Measurements from ENCODE around the gene ME2.
"Not testable (repeated sequence)": the region's sequence is repeated elsewhere in the genome, so short reads cannot be mapped to it uniquely, and the experiment has no call there.

The ME2 gene

DNA sequence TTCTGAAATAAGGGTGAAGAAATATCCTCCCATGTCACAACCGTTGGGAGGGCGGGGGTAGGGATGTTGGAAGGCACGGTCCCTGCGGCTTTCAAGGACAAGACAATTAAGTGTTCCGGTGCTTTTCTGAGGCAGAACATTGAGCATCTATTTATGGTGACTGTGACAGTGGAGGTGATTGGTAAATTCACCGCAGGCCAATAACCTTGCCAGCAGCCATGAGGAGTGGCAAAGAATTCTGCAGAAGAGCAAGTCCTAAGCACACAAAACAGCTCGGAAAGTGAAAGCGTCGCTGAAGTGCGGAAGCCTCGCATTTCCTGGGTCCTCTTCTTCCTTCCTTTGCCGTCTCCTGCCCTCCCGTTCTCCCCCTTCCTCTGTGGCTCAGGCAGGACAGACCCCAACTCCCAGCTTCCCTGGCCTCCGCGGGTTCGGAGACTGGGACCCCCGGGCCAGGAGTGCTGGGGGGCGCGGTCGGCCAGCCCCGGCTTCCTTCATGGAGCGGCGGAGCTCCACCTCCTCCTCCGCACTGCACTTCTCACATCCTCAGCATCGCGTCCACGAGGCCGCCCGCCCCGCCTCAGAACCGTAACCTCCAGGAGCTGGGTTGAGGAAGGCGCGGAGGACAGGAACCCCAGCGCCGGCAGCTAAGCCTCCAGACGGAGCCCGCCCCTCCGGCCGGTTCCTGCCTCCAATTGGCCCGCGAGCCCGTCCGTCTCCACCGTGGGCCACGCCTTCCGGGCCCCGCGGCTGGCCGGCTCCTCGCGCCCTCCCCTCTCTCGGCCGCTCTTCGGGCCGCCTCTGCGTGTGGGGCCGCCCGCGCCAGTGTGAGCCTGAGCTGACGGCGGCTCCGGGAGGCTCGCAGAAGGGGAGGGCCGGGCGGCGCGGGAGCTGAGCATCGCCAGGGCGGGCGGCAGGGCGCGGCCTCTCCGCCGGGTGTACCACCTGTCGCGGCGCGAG lies at the start of gene ME2:
Gene ME2, plus strand, starts transcription at position 774 of the 957 bp plus-strand sequence. CDS start 16,703 bp downstream, outside the sequence.
- Histone ChIP-seq H3K9me3 (ENCODE audit: low read length) (no peaks in the 10 kb centered on the region), H3K9ac (ENCODE audit: low read length) (peak within 1 kb of the TSS; percentile 76), H3K27ac (ENCODE audit: low read depth, low read length) (peak within 1 kb of the TSS; percentile 91), H3K36me3 (ENCODE audit: insufficient read depth, low read length) (no peaks in the 10 kb centered on the region), H3K4me3 (ENCODE audit: low read depth in 1 of 2, low read length in 2 of 2) (peak within 1 kb of the TSS; percentile 76 to 91), H3K4me1 (ENCODE audit: insufficient read depth, low read length) (peaks cover 7% of the 10 kb centered on the region), H3K27me3 (ENCODE audit: control insufficient read depth in 1 of 2, insufficient read depth in 2 of 2, low read length in 2 of 2) (no peaks in the 10 kb centered on the region)

DNA sequence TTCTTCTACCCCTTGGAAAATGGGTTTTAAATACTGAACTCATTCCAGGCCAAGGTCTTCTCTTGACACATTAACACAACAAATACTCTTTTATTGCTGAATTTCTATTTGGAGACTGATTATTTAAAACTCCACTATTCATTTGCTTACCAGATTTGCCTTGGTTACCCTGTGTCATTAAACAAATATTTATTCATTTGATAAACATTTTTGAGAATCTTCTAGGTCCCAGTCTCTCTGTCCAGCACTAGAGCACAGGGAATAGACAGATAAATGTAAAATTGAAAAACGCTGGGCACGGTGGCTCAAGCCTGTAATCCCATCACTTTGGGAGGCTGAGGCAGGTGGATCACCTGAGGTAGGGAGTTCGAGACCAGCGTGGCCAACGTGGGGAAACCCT lies 49.3 kb upstream of the ME2 start:
- H3K4me1 ChIP-seq (ENCODE audit: insufficient read depth, low read length) = peaks cover 3% of the 10 kb centered on the region
- no peaks in the 10 kb centered on the region for H3K9me3 ChIP-seq (ENCODE audit: low read length)
- no peaks in the 10 kb centered on the region for H3K36me3 ChIP-seq (ENCODE audit: insufficient read depth, low read length)
- H3K27me3 ChIP-seq (ENCODE audit: control insufficient read depth in 1 of 2, insufficient read depth in 2 of 2, low read length in 2 of 2) = no peaks in the 10 kb centered on the region
- no peak overlapping the region for H3K9ac ChIP-seq (ENCODE audit: low read length)
- no peak overlapping the region for H3K27ac ChIP-seq (ENCODE audit: low read depth, low read length)
- no peak overlapping the region for H3K4me3 ChIP-seq (ENCODE audit: low read depth in 1 of 2, low read length in 2 of 2)

- Histone ChIP-seq H3K4me3 (ENCODE audit: low read depth in 1 of 2, low read length in 2 of 2) (no peak overlapping the region), H3K27me3 (ENCODE audit: control insufficient read depth in 1 of 2, insufficient read depth in 2 of 2, low read length in 2 of 2) (no peaks in the 10 kb centered on the region), H3K36me3 (ENCODE audit: insufficient read depth, low read length) (no peaks in the 10 kb centered on the region), H3K9me3 (ENCODE audit: low read length) (no peaks in the 10 kb centered on the region), H3K9ac (ENCODE audit: low read length) (no peak overlapping the region), H3K27ac (ENCODE audit: low read depth, low read length) (no peak overlapping the region), H3K4me1 (ENCODE audit: insufficient read depth, low read length) (peaks cover 3% of the 10 kb centered on the region)
Observed at GRCh38 chr18:50830544-50830943, 48.4 kb upstream of the ME2 start.

DNA sequence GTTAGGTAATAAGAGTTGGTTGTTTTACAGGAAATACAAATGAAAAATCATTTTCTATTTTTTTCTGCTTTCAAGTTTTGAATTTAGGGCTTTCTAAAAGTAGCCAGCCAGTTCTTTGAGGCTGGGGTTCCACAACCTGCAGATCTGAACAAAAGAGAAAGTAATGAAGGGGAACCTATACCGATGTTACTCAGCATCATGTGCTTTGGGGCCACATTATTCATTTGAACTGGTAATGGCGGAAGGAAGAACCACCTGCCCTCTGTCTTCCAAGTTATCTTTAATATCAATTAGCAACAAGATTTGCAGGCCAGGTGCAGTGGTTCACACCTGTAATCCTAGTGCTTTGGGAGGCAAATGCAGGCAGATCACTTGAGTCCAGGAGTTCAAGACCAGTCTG lies 46.2 kb upstream of the ME2 start:
- peaks cover 3% of the 10 kb centered on the region for H3K4me1 ChIP-seq (ENCODE audit: insufficient read depth, low read length)
- no peak overlapping the region for H3K4me3 ChIP-seq (ENCODE audit: low read depth in 1 of 2, low read length in 2 of 2)
- no peak overlapping the region for H3K9ac ChIP-seq (ENCODE audit: low read length)
- no peaks in the 10 kb centered on the region for H3K9me3 ChIP-seq (ENCODE audit: low read length)
- H3K27me3 ChIP-seq (ENCODE audit: control insufficient read depth in 1 of 2, insufficient read depth in 2 of 2, low read length in 2 of 2) = no peaks in the 10 kb centered on the region
- no peaks in the 10 kb centered on the region for H3K36me3 ChIP-seq (ENCODE audit: insufficient read depth, low read length)
- H3K27ac ChIP-seq (ENCODE audit: low read depth, low read length) = no peak overlapping the region

DNA sequence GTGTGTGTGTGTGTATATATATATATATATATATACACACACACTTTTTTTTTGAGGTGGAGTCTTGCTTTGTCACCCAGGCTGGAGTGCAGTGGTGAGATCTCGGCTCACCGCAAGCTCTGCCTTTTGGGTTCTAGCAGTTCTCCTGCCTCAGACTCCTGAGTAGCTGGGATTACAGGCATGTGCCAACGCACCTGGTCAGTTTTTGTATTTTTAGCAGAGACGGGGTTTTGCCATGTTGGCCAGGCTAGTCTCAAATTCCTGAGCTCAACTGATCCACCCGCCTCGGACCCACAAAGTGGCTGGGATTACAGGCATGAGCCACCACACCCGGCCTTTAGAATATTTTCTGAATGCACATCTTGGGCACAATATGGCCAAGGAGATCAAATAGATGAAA lies 45.4 kb upstream of the ME2 start:
- H3K27me3 ChIP-seq (ENCODE audit: control insufficient read depth in 1 of 2, insufficient read depth in 2 of 2, low read length in 2 of 2); H3K9ac ChIP-seq (ENCODE audit: low read length); H3K4me3 ChIP-seq (ENCODE audit: low read depth in 1 of 2, low read length in 2 of 2); H3K4me1 ChIP-seq (ENCODE audit: insufficient read depth, low read length); H3K27ac ChIP-seq (ENCODE audit: low read depth, low read length); H3K9me3 ChIP-seq (ENCODE audit: low read length); H3K36me3 ChIP-seq (ENCODE audit: insufficient read depth, low read length): not testable (repeated sequence)

GRCh38 chr18:50836521-50836957 lies 42.4 kb upstream of the ME2 start:
- Histone ChIP-seq H3K27me3 (ENCODE audit: control insufficient read depth in 1 of 2, insufficient read depth in 2 of 2, low read length in 2 of 2) (no peaks in the 10 kb centered on the region), H3K4me3 (ENCODE audit: low read depth in 1 of 2, low read length in 2 of 2) (no peak overlapping the region), H3K9ac (ENCODE audit: low read length) (no peak overlapping the region), H3K9me3 (ENCODE audit: low read length) (no peaks in the 10 kb centered on the region), H3K27ac (ENCODE audit: low read depth, low read length) (no peak overlapping the region), H3K36me3 (ENCODE audit: insufficient read depth, low read length) (no peaks in the 10 kb centered on the region), H3K4me1 (ENCODE audit: insufficient read depth, low read length) (no peaks in the 10 kb centered on the region)

DNA sequence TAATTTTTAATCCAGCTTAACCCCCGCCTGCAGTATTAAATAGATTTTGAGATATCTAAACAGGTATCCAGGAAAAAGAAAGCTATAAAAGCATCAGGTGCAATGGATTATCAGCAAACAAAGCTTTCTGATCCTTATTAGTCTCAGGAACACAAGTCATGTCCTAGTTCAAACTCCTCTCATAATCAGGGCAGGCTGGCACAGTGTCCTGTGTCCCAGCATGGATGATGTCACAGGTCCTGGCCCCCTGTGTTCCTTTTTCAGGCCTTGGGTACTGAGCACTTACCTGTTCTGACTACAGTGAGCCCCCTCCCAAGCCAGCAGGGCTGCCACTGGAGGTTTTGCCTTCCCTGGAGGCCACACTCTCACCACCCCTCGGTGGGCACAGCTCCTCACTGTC lies 39.6 kb upstream of the ME2 start:
- Histone ChIP-seq H3K27ac (ENCODE audit: low read depth, low read length) (no peak overlapping the region), H3K9ac (ENCODE audit: low read length) (no peak overlapping the region), H3K27me3 (ENCODE audit: control insufficient read depth in 1 of 2, insufficient read depth in 2 of 2, low read length in 2 of 2) (no peaks in the 10 kb centered on the region)

DNA sequence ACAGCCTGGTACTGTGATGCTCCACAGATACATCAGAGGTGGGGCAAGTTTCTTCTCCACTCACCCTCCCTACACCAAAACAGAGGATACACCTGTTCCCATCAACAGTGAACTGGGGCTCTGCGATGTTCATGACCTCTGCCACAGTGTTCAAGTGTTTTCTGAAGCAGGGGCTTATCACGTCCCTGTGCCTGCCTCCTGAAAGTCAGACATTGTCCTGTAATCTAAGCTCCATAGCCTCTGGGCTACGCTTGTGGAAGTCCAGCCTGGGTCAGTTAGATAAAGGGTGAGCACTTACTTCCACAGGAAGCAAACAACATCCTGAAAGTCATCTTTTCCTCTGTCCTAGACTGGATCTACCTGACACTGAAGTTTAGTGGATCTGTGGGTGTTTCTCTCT lies 38.9 kb upstream of the ME2 start:
- no peak overlapping the region for H3K27ac ChIP-seq (ENCODE audit: low read depth, low read length)

More for the DNA sequence above, 39.6 kb upstream of the ME2 start:
- H3K4me3 ChIP-seq (ENCODE audit: low read depth in 1 of 2, low read length in 2 of 2) = no peak overlapping the region
- H3K36me3 ChIP-seq (ENCODE audit: insufficient read depth, low read length) = no peaks in the 10 kb centered on the region
- H3K9me3 ChIP-seq (ENCODE audit: low read length) = no peaks in the 10 kb centered on the region
- H3K4me1 ChIP-seq (ENCODE audit: insufficient read depth, low read length) = no peaks in the 10 kb centered on the region

DNA sequence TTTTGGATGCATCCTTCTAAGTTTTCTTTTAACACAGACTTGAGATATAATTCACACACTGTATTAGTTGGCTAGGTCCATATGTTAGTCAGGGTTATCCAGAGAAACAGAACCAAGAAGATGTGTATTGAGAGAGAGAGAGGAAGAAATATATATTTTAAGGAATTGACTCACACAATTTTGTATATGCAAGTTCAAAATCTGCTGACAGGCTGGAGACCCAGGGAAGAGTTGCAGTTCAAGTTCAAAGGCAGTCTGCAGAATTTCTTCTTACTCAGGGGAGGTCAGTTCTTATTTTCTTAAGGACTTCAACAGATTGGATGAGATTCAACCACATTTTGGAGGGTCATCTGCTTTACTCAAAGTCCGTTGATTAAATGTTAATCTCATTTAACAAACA lies 36.1 kb upstream of the ME2 start:
- H3K4me1 ChIP-seq (ENCODE audit: insufficient read depth, low read length) = no peaks in the 10 kb centered on the region
- no peaks in the 10 kb centered on the region for H3K36me3 ChIP-seq (ENCODE audit: insufficient read depth, low read length)

More for the DNA sequence above, 38.9 kb upstream of the ME2 start:
- H3K36me3 ChIP-seq (ENCODE audit: insufficient read depth, low read length) = no peaks in the 10 kb centered on the region
- H3K9ac ChIP-seq (ENCODE audit: low read length) = no peak overlapping the region
- H3K27me3 ChIP-seq (ENCODE audit: control insufficient read depth in 1 of 2, insufficient read depth in 2 of 2, low read length in 2 of 2) = no peaks in the 10 kb centered on the region
- H3K9me3 ChIP-seq (ENCODE audit: low read length) = no peaks in the 10 kb centered on the region
- H3K4me1 ChIP-seq (ENCODE audit: insufficient read depth, low read length) = no peaks in the 10 kb centered on the region
- no peak overlapping the region for H3K4me3 ChIP-seq (ENCODE audit: low read depth in 1 of 2, low read length in 2 of 2)

GRCh38 chr18:50844554-50844953 lies 34.4 kb upstream of the ME2 start:
- Histone ChIP-seq H3K27me3 (ENCODE audit: control insufficient read depth in 1 of 2, insufficient read depth in 2 of 2, low read length in 2 of 2) (no peaks in the 10 kb centered on the region), H3K27ac (ENCODE audit: low read depth, low read length) (no peak overlapping the region), H3K36me3 (ENCODE audit: insufficient read depth, low read length) (no peaks in the 10 kb centered on the region), H3K9me3 (ENCODE audit: low read length) (no peaks in the 10 kb centered on the region), H3K4me3 (ENCODE audit: low read depth in 1 of 2, low read length in 2 of 2) (no peak overlapping the region), H3K4me1 (ENCODE audit: insufficient read depth, low read length) (no peaks in the 10 kb centered on the region), H3K9ac (ENCODE audit: low read length) (no peak overlapping the region)

More for the DNA sequence above, 36.1 kb upstream of the ME2 start:
- H3K27ac ChIP-seq (ENCODE audit: low read depth, low read length) = no peak overlapping the region
- H3K9ac ChIP-seq (ENCODE audit: low read length) = no peak overlapping the region
- H3K9me3 ChIP-seq (ENCODE audit: low read length) = no peaks in the 10 kb centered on the region
- H3K27me3 ChIP-seq (ENCODE audit: control insufficient read depth in 1 of 2, insufficient read depth in 2 of 2, low read length in 2 of 2) = no peaks in the 10 kb centered on the region
- H3K4me3 ChIP-seq (ENCODE audit: low read depth in 1 of 2, low read length in 2 of 2) = no peak overlapping the region

- no peaks in the 10 kb centered on the region for H3K4me1 ChIP-seq (ENCODE audit: insufficient read depth, low read length)
- H3K4me3 ChIP-seq (ENCODE audit: low read depth in 1 of 2, low read length in 2 of 2) = no peak overlapping the region
- no peaks in the 10 kb centered on the region for H3K9me3 ChIP-seq (ENCODE audit: low read length)
- no peak overlapping the region for H3K27ac ChIP-seq (ENCODE audit: low read depth, low read length)
- no peak overlapping the region for H3K9ac ChIP-seq (ENCODE audit: low read length)
- H3K36me3 ChIP-seq (ENCODE audit: insufficient read depth, low read length) = no peaks in the 10 kb centered on the region
- H3K27me3 ChIP-seq (ENCODE audit: control insufficient read depth in 1 of 2, insufficient read depth in 2 of 2, low read length in 2 of 2) = no peaks in the 10 kb centered on the region
Observed at GRCh38 chr18:50844960-50845359, 34.0 kb upstream of the ME2 start.

DNA sequence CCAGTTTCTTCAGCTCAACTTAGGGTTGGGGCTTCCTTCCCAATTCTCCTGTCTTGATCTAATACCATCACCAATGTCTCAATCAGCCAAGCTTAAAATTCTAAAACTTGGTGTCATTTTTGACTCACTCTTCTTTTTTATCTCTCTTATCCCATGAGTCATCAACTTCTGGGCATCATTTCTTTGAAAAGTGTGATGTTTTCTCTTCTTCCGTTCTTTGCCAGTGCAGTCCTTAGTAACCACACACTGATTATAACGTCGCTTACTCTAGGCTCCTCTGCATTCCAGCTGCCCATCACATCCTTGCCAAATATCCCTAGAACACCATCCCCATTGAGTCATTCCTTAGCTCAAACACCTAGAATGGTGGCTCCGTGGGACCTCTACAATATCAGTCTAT lies 31.7 kb upstream of the ME2 start:
- Histone ChIP-seq H3K27me3 (ENCODE audit: control insufficient read depth in 1 of 2, insufficient read depth in 2 of 2, low read length in 2 of 2) (no peaks in the 10 kb centered on the region), H3K4me3 (ENCODE audit: low read depth in 1 of 2, low read length in 2 of 2) (no peak overlapping the region), H3K9ac (ENCODE audit: low read length) (no peak overlapping the region), H3K4me1 (ENCODE audit: insufficient read depth, low read length) (no peaks in the 10 kb centered on the region), H3K9me3 (ENCODE audit: low read length) (no peaks in the 10 kb centered on the region), H3K36me3 (ENCODE audit: insufficient read depth, low read length) (no peaks in the 10 kb centered on the region), H3K27ac (ENCODE audit: low read depth, low read length) (no peak overlapping the region)

Data from muscle layer of colon (tissue), 2 donors.